DOHH2 (cell line): Measurements from ENCODE around the gene FNDC3A.

Experiments
- H3F3A ChIP-seq: fragments of 200-600 bp; sonication (generic), shearing (Covaris generic); 2 replicates; pipeline ENCODE4 v1.6.0; 2016; ENCODE audit warnings: antibody characterized with exemption, mild to moderate bottlenecking; ENCODE audit not compliant: control insufficient read depth, insufficient read depth
- H3K27ac ChIP-seq: fragments of 200-600 bp; sonication (generic); 2 replicates; pipeline ENCODE4 v1.5.1; 2014; ENCODE audit warnings: low read depth, mild to moderate bottlenecking, low read length, moderate library complexity
- H3K27me3 ChIP-seq: fragments of 200-600 bp; sonication (generic); 2 replicates; pipeline ENCODE4 v1.6.1; 2014; ENCODE audit warnings: mild to moderate bottlenecking, low read length, mixed read lengths; ENCODE audit not compliant: control insufficient read depth
- H3K36me3 ChIP-seq: fragments of 200-600 bp; sonication (generic); 2 replicates; pipeline ENCODE4 v1.6.1; 2014; ENCODE audit warnings: mild to moderate bottlenecking, low read length, moderate library complexity, mixed read lengths; ENCODE audit not compliant: control insufficient read depth
- H3K4me1 ChIP-seq: fragments of 200-600 bp; sonication (generic); 2 replicates; pipeline ENCODE4 v1.6.1; 2014; ENCODE audit warnings: mild to moderate bottlenecking, low read length, mixed read lengths; ENCODE audit not compliant: control insufficient read depth
- H3K4me2 ChIP-seq: fragments of 200-600 bp; sonication (generic); 2 replicates; pipeline ENCODE4 v1.6.0; 2014; ENCODE audit warnings: mild to moderate bottlenecking, low read length, moderate library complexity
- H3K4me3 ChIP-seq: fragments of 200-600 bp; sonication (generic); 2 replicates; pipeline ENCODE4 v1.5.1; 2014; ENCODE audit warnings: mild to moderate bottlenecking, low read length, mixed read lengths
- H3K79me2 ChIP-seq: fragments of 200-600 bp; sonication (generic); 2 replicates; pipeline ENCODE4 v1.6.1; 2014; ENCODE audit warnings: mild to moderate bottlenecking, low read length, mixed read lengths; ENCODE audit not compliant: control insufficient read depth
- H3K9me2 ChIP-seq: fragments of 200-600 bp; sonication (generic); replicated peaks from 2 replicates; pipeline ENCODE4 v1.6.1; 2014; ENCODE audit warnings: mild to moderate bottlenecking, low read length, mixed read lengths; ENCODE audit not compliant: control insufficient read depth
- H3K9me3 ChIP-seq: fragments of 200-600 bp; sonication (generic); 2 replicates; pipeline ENCODE4 v1.6.1; 2014; ENCODE audit warnings: antibody characterized with exemption, low read length, mixed read lengths; ENCODE audit not compliant: control insufficient read depth, insufficient read depth
- H4K20me1 ChIP-seq: fragments of 200-600 bp; sonication (generic); 2 replicates; pipeline ENCODE4 v1.6.0; 2014; ENCODE audit warnings: low read depth, mild to moderate bottlenecking, antibody characterized with exemption, low read length, moderate library complexity; ENCODE audit not compliant: control insufficient read depth, insufficient read depth
- CTCF ChIP-seq: fragments of 200-600 bp; sonication (generic); IDR thresholded peaks from one replicate; pipeline ENCODE4 v1.5.1; 2014; ENCODE audit warnings: antibody characterized with exemption, mild to moderate bottlenecking, low read depth, low read length; ENCODE audit not compliant: poor library complexity, severe bottlenecking
- EZH2phosphoT487 ChIP-seq: fragments of 200-600 bp; sonication (generic); IDR thresholded peaks from 2 replicates; pipeline ENCODE4 v1.6.1; 2017; ENCODE audit warnings: borderline replicate concordance, mild to moderate bottlenecking, antibody characterized with exemption, low read length, moderate library complexity, mixed read lengths

The FNDC3A gene

GRCh38 chr13:49210669-49211068 is 235.0 kb downstream of the FNDC3A start:
- no peak for TF ChIP-seq EZH2phosphoT487
- no peak for TF ChIP-seq CTCF
- Histone ChIP-seq H3K4me2 (no peak overlapping the region), H3F3A (no peaks in the 10 kb centered on the region), H3K9me3 (no peaks in the 10 kb centered on the region), H3K79me2 (no peaks in the 10 kb centered on the region), H3K36me3 (peaks cover 3% of the 10 kb centered on the region; the same call in 1 of the 2 replicates), H3K4me1 (peaks cover 22% of the 10 kb centered on the region), H3K9me2 (no peaks in the 10 kb centered on the region), H3K4me3 (no peak overlapping the region), H3K27ac (no peak overlapping the region), H3K27me3 (no peaks in the 10 kb centered on the region), H4K20me1 (no peaks in the 10 kb centered on the region)

GRCh38 chr13:49213539-49213938 is 237.8 kb downstream of the FNDC3A start:
- Histone ChIP-seq H3K9me2 (no peaks in the 10 kb centered on the region), H3K27me3 (no peaks in the 10 kb centered on the region), H3K36me3 (no peaks in the 10 kb centered on the region; the same call in 1 of the 2 replicates), H3K4me2 (no peak overlapping the region), H3K27ac (no peak overlapping the region), H3K4me1 (peaks cover 22% of the 10 kb centered on the region), H3F3A (no peaks in the 10 kb centered on the region), H4K20me1 (no peaks in the 10 kb centered on the region), H3K9me3 (no peaks in the 10 kb centered on the region), H3K4me3 (no peak overlapping the region), H3K79me2 (no peaks in the 10 kb centered on the region)
- TF ChIP-seq CTCF (no peak), EZH2phosphoT487 (no peak)

GRCh38 chr13:49213997-49214916 is 238.5 kb downstream of the FNDC3A start:
- Histone ChIP-seq H3K27me3 (no peaks in the 10 kb centered on the region), H3K79me2 (no peaks in the 10 kb centered on the region), H3K4me3 (peak overlapping the region; percentile 2; the same call in 1 of the 2 replicates), H3K36me3 (no peaks in the 10 kb centered on the region), H4K20me1 (no peaks in the 10 kb centered on the region), H3K9me3 (no peaks in the 10 kb centered on the region), H3K4me1 (peaks cover 22% of the 10 kb centered on the region), H3K27ac (no peak overlapping the region), H3F3A (no peaks in the 10 kb centered on the region), H3K9me2 (no peaks in the 10 kb centered on the region), H3K4me2 (peak overlapping the region; percentile 14; the same call in 1 of the 2 replicates)
- TF ChIP-seq EZH2phosphoT487 (no peak), CTCF (no peak)
